Heart left ventricle (tissue), 16 donors: ENCODE results near the gene SOX6. TPM values are rescaled to one million over a fixed set of nuclear protein-coding genes. Genes with fewer than 3 reads are reported as not detected.

Experiments used
- ATAC-seq, 4 donors: fragments of 200-7000 bp; cut with Tn5 transposase; one replicate each; pipeline ENCODE4 v1.9.1; 2020 to 2022; ENCODE audit warnings: moderate library complexity in 4 of 4, mild to moderate bottlenecking in 3 of 4, moderate number of reproducible peaks in 1 of 4
- DNase-seq, 5 donors: peaks; one replicate each; pipeline ENCODE4 v3.0.0-alpha.2; 2020
- H3K27ac ChIP-seq, 12 donors: fragments of 200-600 bp; sonication (generic) in 4 of 12; one replicate each; pipeline versions ENCODE4 v1.5.0 to v1.8.0; 2016 to 2022; ENCODE audit warnings: mild to moderate bottlenecking in 2 of 12
- H3K27me3 ChIP-seq, 9 donors: fragments of 200-600 bp; sonication (generic) in 2 of 9; one replicate each; pipeline versions ENCODE4 v1.5.1 to v1.8.0; 2016 to 2022; ENCODE audit warnings: mild to moderate bottlenecking in 3 of 9
- H3K36me3 ChIP-seq, 9 donors: fragments of 200-600 bp; sonication (generic) in 2 of 9; one replicate each; pipeline versions ENCODE4 v1.5.0 to v1.8.0; 2018 to 2022; ENCODE audit warnings: mild to moderate bottlenecking in 2 of 9
- H3K4me1 ChIP-seq, 12 donors: fragments of 200-600 bp; sonication (generic) in 4 of 12; one replicate each; pipeline versions ENCODE4 v1.5.0 to v1.8.0; 2016 to 2022; ENCODE audit warnings: mild to moderate bottlenecking in 3 of 12
- H3K4me3 ChIP-seq, 12 donors: fragments of 200-600 bp; sonication (generic) in 4 of 12; one replicate each; pipeline versions ENCODE4 v1.5.0 to v1.8.0; 2017 to 2022; ENCODE audit warnings: mild to moderate bottlenecking in 9 of 12, moderate library complexity in 4 of 12
- H3K9me3 ChIP-seq, 12 donors: fragments of 200-600 bp; sonication (generic) in 4 of 12; one replicate each; pipeline versions ENCODE4 v1.5.0 to v1.8.0; 2016 to 2022; ENCODE audit warnings: mild to moderate bottlenecking in 1 of 12
- POLR2A ChIP-seq, 2 donors: fragments of 450-650 bp; IDR thresholded peaks; one replicate each; pipeline ENCODE4 v1.6.1; 2017; ENCODE audit warnings: antibody characterized with exemption in 2 of 2, mild to moderate bottlenecking in 2 of 2, moderate library complexity in 2 of 2
- WGBS, 4 donors: extraction: QIAGEN DNeasy Blood & Tissue Kit in 2 of 4; methylation state at CpG; one replicate each; pipeline versions ENCODE4 v1.1.5 to v1.1.7; 2013 to 2018; 5-methylcytosine and 5-hydroxymethylcytosine counted together
- intact Hi-C, 10 donors: fragments of 100-400 bp; cut with DNase I; formaldehyde crosslinking; loops; one replicate each; pipeline versions ENCODE4 v1.11.1 to v1.14.2; 2022
- polyA plus RNA-seq, 2 donors: library from polyadenylated mRNA; stranded (reverse); fragments of 200-250 nt; gene quantifications; one replicate each; pipeline ENCODE4 v1.2.3, GENCODE V29; 2013
- total RNA-seq, 9 donors: library from RNA; depleted of rRNA in 2 of 9; stranded (reverse); fragments of >200 nt in 2 of 9; fragmentation: NEBNext Ultra II Directional in 3 of 9; extraction: Animal tissue kit (Norgen Biotek cat#: 25700) in 3 of 9; gene quantifications; one replicate each; pipeline versions ENCODE4 v1.1.0 to v1.2.4, GENCODE V29; 2016 to 2023
- TF ChIP-seq, protein P1 (sequence below), 12 donors: fragments of 200-600 bp; sonication (generic) in 4 of 12; IDR thresholded peaks; one replicate each; pipeline versions ENCODE4 v1.5.0 to v1.8.0; 2018 to 2022; ENCODE audit warnings: antibody characterized with exemption in 12 of 12, mild to moderate bottlenecking in 5 of 12
- donor health status: ischemic (EF 13 %, LVEDD 7.1; RV severe dilation, severe dysfunction).
- donor health status: healthy with polysubstance abuse.
- donor health status: DM: no; HTN: yes; CAD: no.
- donor health status: DM: no; HTN: no; CAD: no.
- donor health status: ischemic (EF 25% LVEDD 6.9; RV normal size, moderate dysfunction).
- donor health status: ischemic (EF 25% LVEDD 5.7; RV mildly dilated, moderate dysfunction).
- donor health status: healthy.
- donor health status: DM: yes; HTN: yes; CAD: no.
- donor health status: ischemic (EF 35%, LVEDD 5.7; RV mildly dilated, moderate dysfunction).
- donor health status: nonischemic (EF 11% LVEDD 7.7; RV severe dilation, severe dysfunction).
- donor health status: DM: yes; HTN: yes; CAD: no.
- donor health status: PGD.
- donor health status: ischemic (EF 29% LVEDD 5.4; RV normal size, mild dysfunction).
- donor health status: nonischemic (EF 23%, LVEDD 6.1; RV moderate dilation, normal function).

Gene SOX6
- total and polyA plus RNA-seq, 11 donors, result 1.5 to 39.6 (median 15.6) TPM

GRCh38 chr11:16136792-16137390, 219.5 kb downstream of the SOX6 start:
- DNase-seq (no peak), ATAC-seq (no peak)
- H3K27me3 ChIP-seq, result no peaks in the 10 kb centered on the region
- intact Hi-C loops, result no loop called here
- H3K4me1 ChIP-seq, result no peaks in the 10 kb centered on the region
- TF ChIP-seq, protein P1, sequence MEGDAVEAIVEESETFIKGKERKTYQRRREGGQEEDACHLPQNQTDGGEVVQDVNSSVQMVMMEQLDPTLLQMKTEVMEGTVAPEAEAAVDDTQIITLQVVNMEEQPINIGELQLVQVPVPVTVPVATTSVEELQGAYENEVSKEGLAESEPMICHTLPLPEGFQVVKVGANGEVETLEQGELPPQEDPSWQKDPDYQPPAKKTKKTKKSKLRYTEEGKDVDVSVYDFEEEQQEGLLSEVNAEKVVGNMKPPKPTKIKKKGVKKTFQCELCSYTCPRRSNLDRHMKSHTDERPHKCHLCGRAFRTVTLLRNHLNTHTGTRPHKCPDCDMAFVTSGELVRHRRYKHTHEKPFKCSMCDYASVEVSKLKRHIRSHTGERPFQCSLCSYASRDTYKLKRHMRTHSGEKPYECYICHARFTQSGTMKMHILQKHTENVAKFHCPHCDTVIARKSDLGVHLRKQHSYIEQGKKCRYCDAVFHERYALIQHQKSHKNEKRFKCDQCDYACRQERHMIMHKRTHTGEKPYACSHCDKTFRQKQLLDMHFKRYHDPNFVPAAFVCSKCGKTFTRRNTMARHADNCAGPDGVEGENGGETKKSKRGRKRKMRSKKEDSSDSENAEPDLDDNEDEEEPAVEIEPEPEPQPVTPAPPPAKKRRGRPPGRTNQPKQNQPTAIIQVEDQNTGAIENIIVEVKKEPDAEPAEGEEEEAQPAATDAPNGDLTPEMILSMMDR (IDR thresholded peaks at IDR 0.05), result no peak
- no peak for TF ChIP-seq POLR2A (IDR thresholded peaks at IDR 0.05)
- no peak overlapping the region for H3K27ac ChIP-seq
- whole genome bisulfite sequencing, 4 donors, result 76 to 95% (median 91%) methylated on average over 5 of the region's 5 CpGs
- H3K9me3 ChIP-seq, result peaks cover 0 to 18% (median 0%) of the 10 kb centered on the region in 12 donors
- no peaks in the 10 kb centered on the region for H3K36me3 ChIP-seq
- no peak overlapping the region for H3K4me3 ChIP-seq

DNA sequence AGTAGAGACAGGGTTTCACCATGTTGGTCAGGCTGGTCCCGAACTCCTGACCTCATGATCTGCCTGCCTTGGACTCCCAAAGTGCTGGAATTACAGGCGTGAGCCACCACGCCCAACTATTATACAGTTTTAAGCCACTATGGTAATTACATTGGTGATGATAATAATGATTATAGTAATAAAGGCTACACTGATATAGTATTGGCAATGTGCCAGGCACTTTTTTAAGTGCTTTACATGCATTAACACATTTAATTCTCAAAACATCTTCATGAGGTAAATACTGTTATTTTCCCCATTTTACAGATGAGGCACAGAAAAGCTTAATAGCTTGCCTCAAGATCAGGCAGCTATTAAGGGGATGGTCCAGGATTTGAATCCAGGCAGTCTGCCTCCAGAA, 222.5 kb downstream of the SOX6 start:
- Histone ChIP-seq H3K4me3 (no peak overlapping the region), H3K4me1 (no peaks in the 10 kb centered on the region), H3K9me3 (peaks cover 0 to 31% (median 2%) of the 10 kb centered on the region in 12 donors), H3K36me3 (no peaks in the 10 kb centered on the region), H3K27me3 (no peaks in the 10 kb centered on the region), H3K27ac (no peak overlapping the region)
- ATAC-seq (no peak), DNase-seq (no peak)
- intact Hi-C loops, result no loop called here
- WGBS, 4 donors, result 85 to 95% (median 94%) methylated on average over 3 of the region's 3 CpGs
- no peak for TF ChIP-seq POLR2A (IDR thresholded peaks at IDR 0.05)
- TF ChIP-seq, protein P1 (IDR thresholded peaks at IDR 0.05), result no peak

- DNase-seq, result no peak
- Histone ChIP-seq H3K36me3 (no peaks in the 10 kb centered on the region), H3K4me3 (no peak overlapping the region), H3K27ac (no peak overlapping the region), H3K9me3 (peaks cover 0 to 13% (median 0%) of the 10 kb centered on the region in 12 donors), H3K27me3 (no peaks in the 10 kb centered on the region), H3K4me1 (peaks cover 0 to 4% (median 0%) of the 10 kb centered on the region in 12 donors)
- intact Hi-C loops, result no loop called here
- no peak for ATAC-seq
- TF ChIP-seq, protein P1 (IDR thresholded peaks at IDR 0.05), result no peak
- no peak for TF ChIP-seq POLR2A (IDR thresholded peaks at IDR 0.05)
These were observed 228.6 kb downstream of the SOX6 start for GRCh38 chr11:16127732-16128131.

- intact Hi-C loops, result no loop called here
- TF ChIP-seq, protein P1 (IDR thresholded peaks at IDR 0.05), result no peak
- no peak for TF ChIP-seq POLR2A (IDR thresholded peaks at IDR 0.05)
- DNase-seq (no peak), ATAC-seq (peak in 3 of 4 donors; percentile 34 to 73 (median 36))
- H3K36me3 ChIP-seq, result no peaks in the 10 kb centered on the region
- peaks cover 0 to 4% (median 0%) of the 10 kb centered on the region in 12 donors for H3K4me1 ChIP-seq
- no peak overlapping the region for H3K4me3 ChIP-seq
- H3K9me3 ChIP-seq, result peaks cover 0 to 8% (median 0%) of the 10 kb centered on the region in 12 donors
- no peaks in the 10 kb centered on the region for H3K27me3 ChIP-seq
- no peak overlapping the region for H3K27ac ChIP-seq
These were observed 230.0 kb downstream of the SOX6 start for GRCh38 chr11:16126362-16126761.
